IPS-18a (cell line): ENCODE results near the gene PIBF1.

Experiments used
- H3K27ac ChIP-seq: one replicate; pipeline ENCODE4 v1.5.1; 2013; ENCODE audit warnings: low read length
- H3K27me3 ChIP-seq: one replicate; pipeline ENCODE4 v1.6.1; 2013; ENCODE audit warnings: mild to moderate bottlenecking, low read length; ENCODE audit not compliant: control insufficient read depth, insufficient read depth
- H3K36me3 ChIP-seq: one replicate; pipeline ENCODE4 v1.6.1; 2013; ENCODE audit warnings: low read depth, low read length; ENCODE audit not compliant: control insufficient read depth
- H3K4me1 ChIP-seq: one replicate; pipeline ENCODE4 v1.6.1; 2013; ENCODE audit warnings: low read depth, low read length; ENCODE audit not compliant: control insufficient read depth
- H3K4me3 ChIP-seq: one replicate; pipeline ENCODE4 v1.5.1; 2013; ENCODE audit warnings: low read length
- H3K9ac ChIP-seq: one replicate; pipeline ENCODE4 v1.6.1; 2013; ENCODE audit warnings: mild to moderate bottlenecking, low read length, moderate library complexity
- H3K9me3 ChIP-seq: one replicate; pipeline ENCODE4 v1.6.1; 2013; ENCODE audit warnings: low read depth, low read length; ENCODE audit not compliant: control insufficient read depth

The PIBF1 gene

DNA sequence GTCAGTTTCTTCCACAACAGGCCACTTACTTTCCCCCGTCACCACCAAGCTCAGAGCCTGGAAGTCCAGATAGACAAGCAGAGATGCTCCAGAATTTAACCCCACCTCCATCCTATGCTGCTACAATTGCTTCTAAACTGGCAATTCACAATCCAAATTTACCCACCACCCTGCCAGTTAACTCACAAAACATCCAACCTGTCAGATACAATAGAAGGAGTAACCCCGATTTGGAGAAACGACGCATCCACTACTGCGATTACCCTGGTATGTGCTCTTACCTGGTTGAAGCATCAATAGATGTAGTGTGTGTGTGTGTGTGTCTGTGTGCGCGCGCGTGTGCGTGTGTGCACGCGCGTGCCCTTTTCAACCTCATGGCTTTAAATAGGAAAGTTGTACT is 280.5 kb downstream of the PIBF1 start:
- no peak overlapping the region for H3K27ac ChIP-seq
- H3K4me3 ChIP-seq, result no peak overlapping the region
- H3K27me3 ChIP-seq, result peaks cover 81% of the 10 kb centered on the region
- no peak overlapping the region for H3K9ac ChIP-seq
- H3K4me1 ChIP-seq, result peaks cover 42% of the 10 kb centered on the region
- no peaks in the 10 kb centered on the region for H3K9me3 ChIP-seq
- H3K36me3 ChIP-seq, result no peaks in the 10 kb centered on the region

DNA sequence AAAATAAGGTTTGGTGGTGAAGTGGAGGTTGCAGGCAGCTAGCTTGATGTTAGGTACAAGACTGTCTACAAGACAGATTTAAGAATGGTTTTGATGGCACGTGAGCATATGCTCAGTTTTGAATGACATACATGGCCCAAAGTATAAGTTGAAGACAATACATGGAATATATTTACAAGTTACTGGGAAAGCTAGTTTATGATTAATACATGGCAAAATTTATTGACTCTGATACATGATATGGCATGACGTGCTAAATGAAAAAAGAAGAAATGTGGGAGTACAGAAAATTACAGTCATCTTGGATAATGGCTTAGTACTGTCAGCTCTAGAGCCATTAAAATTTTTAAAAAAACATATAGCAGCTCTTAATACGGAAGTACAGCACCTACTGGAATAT is 281.2 kb downstream of the PIBF1 start:
- H3K4me3 ChIP-seq, result no peak overlapping the region
- H3K36me3 ChIP-seq, result no peaks in the 10 kb centered on the region
- peaks cover 40% of the 10 kb centered on the region for H3K4me1 ChIP-seq

DNA sequence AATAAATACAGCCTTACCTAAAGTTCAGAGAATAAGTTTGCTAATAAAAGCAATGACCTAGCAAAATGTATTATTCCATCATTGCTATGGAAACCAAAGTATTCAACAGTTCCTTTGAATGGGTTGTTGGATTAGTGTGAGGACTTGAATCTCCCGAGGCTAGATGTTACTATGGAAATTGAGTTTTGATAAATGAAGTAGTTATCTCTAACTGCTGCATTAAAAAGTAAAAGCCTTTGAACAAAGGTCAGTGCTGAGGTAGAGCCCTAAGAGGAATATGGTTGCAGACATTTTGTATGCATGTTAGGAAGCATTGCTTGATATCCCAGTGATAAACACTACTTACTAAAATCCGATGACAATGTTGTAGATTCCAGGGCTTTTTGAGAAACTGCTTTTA is 283.1 kb downstream of the PIBF1 start:
- Histone ChIP-seq H3K9me3 (no peaks in the 10 kb centered on the region), H3K4me3 (no peak overlapping the region), H3K36me3 (no peaks in the 10 kb centered on the region), H3K27ac (no peak overlapping the region), H3K27me3 (peaks cover 65% of the 10 kb centered on the region), H3K4me1 (peaks cover 38% of the 10 kb centered on the region), H3K9ac (no peak overlapping the region)

More for the DNA sequence above, 281.2 kb downstream of the PIBF1 start:
- H3K9me3 ChIP-seq, result no peaks in the 10 kb centered on the region
- no peak overlapping the region for H3K9ac ChIP-seq
- peaks cover 74% of the 10 kb centered on the region for H3K27me3 ChIP-seq
- H3K27ac ChIP-seq, result no peak overlapping the region

DNA sequence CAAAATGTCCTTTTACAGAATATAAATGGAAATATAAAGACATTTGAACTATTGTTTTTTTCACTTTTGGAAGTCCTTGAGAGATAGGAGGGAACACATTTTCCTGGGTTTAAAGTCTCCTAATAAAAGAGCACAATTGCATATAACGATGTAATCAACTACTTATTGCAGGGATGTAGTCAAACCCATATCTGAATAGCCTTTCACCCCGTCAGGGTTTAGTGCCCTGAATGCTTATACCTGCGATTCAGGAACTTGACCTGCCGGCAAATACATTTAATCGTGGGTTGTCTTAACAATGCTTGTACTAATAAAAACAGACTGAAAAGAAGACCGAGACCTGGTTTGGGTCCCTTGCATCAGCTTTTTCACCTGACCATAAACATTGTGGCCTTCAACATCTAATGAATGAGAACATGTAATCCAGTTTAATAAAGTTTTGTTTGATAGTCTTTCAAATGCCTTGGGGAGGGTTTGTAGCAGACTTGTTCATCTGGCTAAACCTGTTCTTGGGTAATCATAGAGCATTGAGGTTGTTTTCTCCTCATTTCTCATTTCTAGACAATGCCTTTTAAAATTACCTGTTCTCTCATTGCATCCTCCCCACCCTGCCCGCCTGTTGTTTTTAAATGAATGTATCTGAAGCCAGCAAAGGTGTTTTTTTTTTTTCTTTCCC is 283.9 kb downstream of the PIBF1 start:
- H3K27me3 ChIP-seq, result peaks cover 58% of the 10 kb centered on the region
- H3K36me3 ChIP-seq, result no peaks in the 10 kb centered on the region
- H3K9ac ChIP-seq, result no peak overlapping the region
- peaks cover 31% of the 10 kb centered on the region for H3K4me1 ChIP-seq
- H3K9me3 ChIP-seq, result no peaks in the 10 kb centered on the region
- no peak overlapping the region for H3K4me3 ChIP-seq
- no peak overlapping the region for H3K27ac ChIP-seq
